ENCODE results near the gene SPTA1.

GRCh38 chr1:158687037-158687436, 522 bp upstream of the SPTA1 start:
- TF ChIP-seq CTCF (conservative IDR thresholded peaks at IDR 0.05; ENCODE audit: low read depth, low read length) = no peak
- TF ChIP-seq POLR2A (IDR thresholded peaks at IDR 0.05; ENCODE audit: low read depth, low read length) = no peak
- TF ChIP-seq RAD21 (IDR thresholded peaks at IDR 0.05; ENCODE audit: low read length) = no peak
- no peak for TF ChIP-seq SMC3 (IDR thresholded peaks at IDR 0.05; ENCODE audit: low read depth, low read length)
- no peak for TF ChIP-seq USF2 (IDR thresholded peaks at IDR 0.05; ENCODE audit: low read depth, low read length)
- TF ChIP-seq CEBPB (IDR thresholded peaks at IDR 0.05; ENCODE audit: low read depth, low read length) = no peak
- TF ChIP-seq MAFK (IDR thresholded peaks at IDR 0.05; ENCODE audit: low read depth, low read length) = no peak
- no peak for TF ChIP-seq MAZ (IDR thresholded peaks at IDR 0.05; ENCODE audit: borderline replicate concordance, low read depth, low read length)
- TF ChIP-seq FOS (IDR thresholded peaks at IDR 0.05; ENCODE audit: low read depth, low read length) = no peak
- no peak for TF ChIP-seq RCOR1 (IDR thresholded peaks at IDR 0.05; ENCODE audit: insufficient replicate concordance, low read length)

All from IMR-90 (cell line).